NCI-H69 (cell line): Measurements from ENCODE around the gene TRPM6.
"Not testable (repeated sequence)": the region's sequence is repeated elsewhere in the genome, so short reads cannot be mapped to it uniquely, and the experiment has no call there.

Experiments used
- DNase-seq: peaks from one replicate; lab custom pipeline; 2025; lab: John Stamatoyannopoulos, UW

The TRPM6 gene

DNA sequence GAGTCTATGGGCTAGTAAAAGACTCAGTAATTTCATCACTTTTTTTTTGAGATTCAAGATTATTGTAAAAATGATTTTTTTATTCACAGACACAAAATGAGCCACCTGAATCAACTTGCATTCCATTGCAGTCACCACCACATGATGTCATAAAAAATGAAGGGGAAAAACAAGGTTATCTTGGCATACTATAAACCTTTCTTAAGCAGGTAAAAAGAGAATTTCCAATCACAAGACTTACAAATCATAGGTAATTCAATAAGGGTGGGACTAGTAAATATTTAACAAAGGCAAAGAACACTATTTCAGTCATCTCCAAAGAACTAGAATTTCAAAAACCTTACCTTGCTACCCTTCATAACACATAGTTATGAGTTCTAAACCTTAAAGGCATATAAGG, 30.7 kb downstream of the TRPM6 start:
- DNase-seq: no peak

GRCh38 chr9:74855072-74855471, 32.6 kb downstream of the TRPM6 start:
- no peak for DNase-seq

- DNase-seq: not testable (repeated sequence)
Observed at GRCh38 chr9:74853024-74853423, 34.7 kb downstream of the TRPM6 start.

- DNase-seq: no peak
Observed at GRCh38 chr9:74848153-74848525, 39.6 kb downstream of the TRPM6 start.

DNA sequence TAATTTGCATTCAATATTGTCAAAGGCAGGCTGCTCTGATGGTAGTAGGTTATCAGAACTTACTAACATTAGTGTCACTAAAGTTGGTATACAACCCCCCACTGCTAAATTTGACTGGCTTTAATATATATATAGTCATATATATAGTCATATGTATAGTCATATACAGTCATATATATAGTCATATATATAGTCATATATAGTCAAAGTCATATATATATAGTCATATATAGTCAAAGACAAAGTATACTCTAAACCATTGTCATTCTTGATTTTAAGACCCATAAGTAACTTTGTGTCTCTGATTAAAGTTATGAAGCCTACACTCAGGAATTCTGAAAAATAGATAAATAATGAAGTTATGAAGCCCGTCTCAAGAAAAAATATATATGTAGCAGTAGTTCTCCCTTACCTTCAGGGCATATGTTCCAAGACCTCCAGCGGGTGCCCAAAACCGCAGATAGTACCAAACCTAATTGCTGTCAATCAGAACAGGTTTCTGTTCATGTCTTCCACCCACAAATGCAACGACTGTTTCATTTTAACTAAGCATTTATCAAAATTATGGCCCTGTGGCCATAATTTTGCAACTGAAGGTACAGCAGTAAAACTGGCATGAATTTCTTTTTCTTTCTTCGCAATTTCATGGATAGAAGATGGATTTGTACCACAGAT, 40.1 kb downstream of the TRPM6 start:
- DNase-seq: no peak

DNA sequence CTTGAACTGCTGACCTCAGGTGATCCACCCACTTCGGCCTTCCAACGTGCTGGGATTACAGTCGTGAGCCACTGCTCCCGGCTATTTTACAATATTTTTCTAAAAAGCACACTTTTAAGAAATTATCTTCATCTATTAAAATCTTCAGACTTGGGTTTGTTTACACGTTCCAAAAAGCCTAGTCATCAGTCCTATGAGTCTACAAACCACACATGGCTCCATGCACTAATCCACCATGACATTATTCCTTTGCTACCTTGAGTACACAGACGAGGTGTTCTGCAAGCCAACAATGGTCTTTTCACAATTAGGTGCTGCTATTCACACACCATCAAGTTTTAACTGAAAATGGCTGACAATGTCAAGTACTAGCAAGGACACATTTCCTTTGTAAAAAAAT, 41.0 kb downstream of the TRPM6 start:
- no peak for DNase-seq

- no peak for DNase-seq
Observed at GRCh38 chr9:74838351-74838750, 49.4 kb downstream of the TRPM6 start.

- DNase-seq: no peak
Observed at GRCh38 chr9:74824654-74825053, 63.1 kb downstream of the TRPM6 start.

DNA sequence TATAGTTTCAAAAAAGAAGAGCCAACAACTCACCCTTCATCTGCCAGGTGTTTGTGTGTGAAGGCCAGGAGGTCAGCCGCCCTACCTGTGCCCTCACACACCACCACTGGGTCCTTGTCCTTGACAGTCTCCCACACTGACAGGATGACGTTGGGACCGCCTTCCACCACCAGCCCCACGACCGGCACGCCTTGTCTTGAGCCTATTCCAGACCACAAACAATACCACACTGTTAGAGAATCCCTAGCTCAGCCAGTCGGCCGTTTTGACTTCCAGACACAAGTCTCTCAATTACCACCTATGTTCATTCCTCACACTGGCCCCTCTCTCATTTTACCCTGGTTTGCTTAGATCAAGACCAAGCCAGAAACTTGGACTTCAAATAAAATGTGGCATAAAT, 66.1 kb downstream of the TRPM6 start:
- DNase-seq: no peak

- DNase-seq: no peak
Observed at GRCh38 chr9:74817816-74818215, 69.9 kb downstream of the TRPM6 start.

GRCh38 chr9:74817281-74817810, 70.4 kb downstream of the TRPM6 start:
- no peak for DNase-seq

DNA sequence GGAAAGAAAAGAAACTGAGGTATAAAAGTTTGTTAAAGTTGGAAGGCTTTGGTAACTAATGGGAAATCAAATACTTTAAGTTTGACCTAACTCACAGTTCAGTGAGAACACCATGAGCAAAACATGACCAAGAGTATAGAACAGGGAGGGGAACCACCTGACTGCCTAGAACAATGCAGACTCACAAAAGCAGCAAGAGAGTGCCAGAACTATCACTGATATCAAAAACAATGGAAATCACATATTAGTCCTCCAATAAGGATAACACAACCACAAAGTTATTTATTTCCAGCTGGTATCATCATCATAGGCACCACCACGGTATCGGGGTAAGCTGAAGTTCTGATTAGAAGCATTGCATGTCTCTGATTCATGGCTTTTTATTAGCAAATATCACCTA, 77.5 kb downstream of the TRPM6 start:
- DNase-seq: no peak

DNA sequence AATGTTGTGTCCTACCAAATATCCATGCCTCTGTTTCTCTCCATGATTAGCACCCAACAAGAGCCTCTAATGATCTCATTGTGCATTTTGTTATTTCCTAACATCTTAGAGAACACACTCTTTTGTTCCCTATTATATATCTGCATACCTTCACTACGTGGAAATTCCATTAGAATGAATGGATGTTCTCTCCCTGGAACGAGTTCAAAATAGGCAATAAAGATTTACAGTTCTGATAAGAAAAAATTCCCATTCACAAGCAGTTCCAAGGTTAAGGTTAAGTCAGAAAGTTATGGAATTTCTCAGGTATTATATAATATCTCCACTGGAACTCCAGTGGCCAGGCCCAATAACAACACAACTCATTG, 83.7 kb downstream of the TRPM6 start:
- DNase-seq: no peak

DNA sequence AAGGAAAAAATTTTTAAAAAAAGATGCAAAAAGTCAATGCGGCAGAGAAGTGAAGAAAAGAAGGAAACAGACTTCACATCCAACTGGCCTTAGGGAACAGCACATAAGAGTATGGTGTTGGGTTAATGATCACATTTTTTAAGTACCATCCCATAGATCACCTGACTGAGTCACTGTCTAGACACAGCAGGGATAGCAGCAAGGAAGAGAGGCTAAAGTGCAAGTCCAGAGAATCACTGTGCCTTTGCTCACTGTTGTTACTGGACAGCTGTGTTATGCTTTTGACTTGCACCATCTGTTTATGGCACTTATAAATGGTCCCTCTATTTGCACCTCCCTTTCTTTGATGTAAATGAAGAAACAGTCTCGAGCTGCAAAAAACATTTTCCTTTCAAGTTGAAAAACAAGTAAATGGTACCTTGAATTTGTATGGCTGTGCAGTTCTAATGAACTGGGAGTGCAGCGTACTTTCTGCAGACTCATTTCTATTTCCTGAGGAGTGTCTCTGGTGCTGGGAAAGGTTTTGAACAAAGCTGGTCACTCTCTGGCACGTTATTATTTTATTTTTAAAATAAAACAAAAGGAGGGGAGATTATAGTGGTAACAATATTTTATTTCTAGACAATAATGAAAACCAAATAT, 84.2 kb downstream of the TRPM6 start:
- DNase-seq: no peak

DNA sequence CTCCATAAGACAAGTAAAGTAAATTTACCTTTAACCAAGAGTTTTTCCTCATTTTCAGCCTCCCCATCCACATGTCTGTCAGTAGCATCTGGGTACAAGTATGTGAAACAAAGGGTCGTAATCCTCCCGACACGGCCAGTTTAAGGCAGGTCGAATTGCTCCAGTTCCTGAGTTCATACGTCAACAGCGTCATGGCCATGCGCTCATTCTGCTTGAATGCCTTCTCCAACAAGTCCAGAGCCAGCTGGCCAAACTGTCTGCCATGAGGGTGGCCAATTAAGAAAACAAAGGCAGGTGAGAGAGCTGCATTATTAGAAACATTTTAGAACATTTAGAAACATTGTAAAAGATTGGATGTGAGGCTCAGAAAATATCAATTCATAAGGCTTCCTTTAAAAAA, 87.5 kb downstream of the TRPM6 start:
- peak; percentile 29 for DNase-seq

- no peak for DNase-seq
Observed at GRCh38 chr9:74795803-74796202, 91.9 kb downstream of the TRPM6 start.

GRCh38 chr9:74795081-74795480, 92.6 kb downstream of the TRPM6 start:
- no peak for DNase-seq

- DNase-seq: no peak
Observed at GRCh38 chr9:74784506-74784905, 103.2 kb downstream of the TRPM6 start.

GRCh38 chr9:74783408-74783807, 104.3 kb downstream of the TRPM6 start:
- DNase-seq: no peak

DNA sequence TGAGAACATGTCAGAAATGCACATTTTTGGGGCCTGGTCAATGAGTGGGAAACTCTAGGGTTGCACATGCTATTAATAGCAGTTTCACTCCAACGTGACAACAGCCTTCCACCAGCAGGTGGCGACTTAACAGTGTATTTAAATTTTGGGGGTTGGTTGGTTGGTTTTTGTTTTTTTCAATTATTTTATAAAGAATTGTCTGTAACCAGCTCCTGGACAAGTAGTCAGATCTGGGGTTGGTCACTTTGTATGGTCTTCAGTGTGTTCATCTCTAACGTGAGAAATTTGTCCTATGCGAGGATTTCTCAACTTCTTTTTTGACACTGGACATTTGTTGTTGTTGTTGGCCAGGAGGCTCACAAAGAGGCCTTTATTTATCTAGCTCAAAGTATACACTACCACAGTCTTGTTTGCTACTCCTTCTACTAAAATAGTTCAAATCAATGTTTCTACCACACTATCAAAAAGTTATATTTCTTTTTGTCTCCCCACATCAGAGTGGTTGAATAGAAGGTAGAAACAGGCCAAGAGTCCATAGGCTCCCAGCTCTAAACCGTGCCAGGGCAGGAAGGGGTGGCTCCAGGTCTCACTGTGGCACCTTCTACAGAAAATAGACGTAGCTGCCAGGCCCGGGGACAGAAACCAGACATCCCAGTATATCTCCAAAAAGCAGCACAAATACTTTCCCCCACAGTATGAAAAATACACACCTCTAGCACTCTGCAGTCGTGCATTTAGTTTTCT, 110.4 kb downstream of the TRPM6 start:
- peak; percentile 72 for DNase-seq

DNA sequence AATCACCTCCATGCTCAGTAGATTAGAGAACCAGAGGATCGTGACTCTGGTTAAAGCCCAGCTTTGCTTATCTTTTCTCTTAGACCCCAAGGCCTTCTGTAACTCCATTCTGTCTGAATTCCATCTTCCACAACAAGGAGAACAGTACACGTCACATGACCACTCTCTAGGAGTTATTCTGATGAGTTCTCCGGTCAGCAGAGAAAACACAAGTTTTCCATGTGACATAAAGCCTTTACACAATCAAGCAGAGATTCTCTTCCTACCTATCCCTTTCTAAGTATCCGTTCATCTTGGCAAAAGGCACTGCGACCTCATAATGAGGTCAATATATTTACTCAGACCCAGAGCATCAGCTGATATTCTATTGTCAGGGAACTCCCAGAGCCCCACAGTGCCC, 112.3 kb downstream of the TRPM6 start:
- DNase-seq: no peak

GRCh38 chr9:74773886-74774479, 113.7 kb downstream of the TRPM6 start:
- peak; percentile 73 for DNase-seq

DNA sequence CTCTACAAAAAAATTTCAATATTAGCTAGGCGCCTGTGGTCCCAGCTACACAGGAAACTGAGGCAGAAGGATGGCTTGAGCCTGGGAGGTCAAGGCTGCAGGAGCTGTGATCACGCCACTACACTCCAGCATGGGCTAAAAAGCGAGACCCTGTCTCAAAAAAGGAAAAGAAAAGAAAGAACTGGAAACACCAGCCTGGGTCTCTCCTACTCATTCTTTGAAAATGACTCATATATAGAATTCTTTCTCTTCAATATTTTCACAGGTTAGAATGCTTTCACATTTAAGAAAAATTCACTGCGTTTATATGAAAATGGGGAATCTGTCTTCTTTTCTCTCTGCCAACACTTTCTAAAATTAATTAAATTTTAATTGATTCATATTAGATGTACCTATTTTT, 115.6 kb downstream of the TRPM6 start:
- DNase-seq: no peak
